Liver (tissue), 9 donors: ENCODE measurements around the gene ARHGEF25. TPM values are rescaled to one million over a fixed set of nuclear protein-coding genes. Genes with fewer than 3 reads are reported as not detected.

Experiments used
- DNase-seq: peaks from one replicate; pipeline ENCODE4 v3.0.0-alpha.2; 2017; ENCODE audit warnings: low spot score
- H3K27ac ChIP-seq, 2 donors: one replicate each; pipeline ENCODE4 v1.7.0; 2013; ENCODE audit warnings: inconsistent platforms in 2 of 2, low read length in 2 of 2, control low read depth in 1 of 2, low read depth in 1 of 2, mild to moderate bottlenecking in 1 of 2
- H3K27me3 ChIP-seq, 4 donors: one replicate each; pipeline versions ENCODE4 v1.6.1 to v1.7.0; 2013; ENCODE audit warnings: low read length in 3 of 4, inconsistent platforms in 1 of 4, mild to moderate bottlenecking in 1 of 4, moderate library complexity in 1 of 4; ENCODE audit not compliant: control insufficient read depth in 4 of 4, insufficient read depth in 4 of 4
- H3K36me3 ChIP-seq, 4 donors: one replicate each; pipeline versions ENCODE4 v1.6.1 to v1.7.0; 2013; ENCODE audit warnings: low read length in 3 of 4, mild to moderate bottlenecking in 3 of 4, low read depth in 1 of 4, moderate library complexity in 1 of 4; ENCODE audit not compliant: control insufficient read depth in 4 of 4, insufficient read depth in 3 of 4
- H3K4me1 ChIP-seq, 4 donors: one replicate each; pipeline versions ENCODE4 v1.6.1 to v1.7.0; 2013; ENCODE audit warnings: low read length in 3 of 4, mild to moderate bottlenecking in 3 of 4, moderate library complexity in 1 of 4; ENCODE audit not compliant: control insufficient read depth in 4 of 4, insufficient read depth in 4 of 4
- H3K4me3 ChIP-seq, 3 donors: one replicate each; pipeline versions ENCODE4 v1.6.1 to v1.7.0; 2013; ENCODE audit warnings: low read length in 3 of 3, control low read depth in 1 of 3, low read depth in 1 of 3, mild to moderate bottlenecking in 1 of 3
- H3K9ac ChIP-seq, 2 donors: one replicate each; pipeline ENCODE4 v1.7.0; 2013; ENCODE audit warnings: low read length in 2 of 2, mild to moderate bottlenecking in 2 of 2, moderate library complexity in 2 of 2, control low read depth in 1 of 2, low read depth in 1 of 2
- H3K9me3 ChIP-seq, 4 donors: one replicate each; pipeline versions ENCODE4 v1.6.1 to v1.7.0; 2013; ENCODE audit warnings: low read length in 3 of 4; ENCODE audit not compliant: control insufficient read depth in 4 of 4
- EGR1 ChIP-seq, 2 donors: IDR thresholded peaks; 2 replicates each; pipeline ENCODE4 v1.6.1; 2016 to 2018; ENCODE audit warnings: antibody characterized with exemption in 2 of 2, low read depth in 2 of 2
- FOXA1 ChIP-seq: IDR thresholded peaks from 2 replicates; pipeline ENCODE4 v1.6.1; 2016; ENCODE audit warnings: antibody characterized with exemption
- FOXA2 ChIP-seq: IDR thresholded peaks from 2 replicates; pipeline ENCODE4 v1.6.1; 2016; ENCODE audit warnings: antibody characterized with exemption
- GABPA ChIP-seq, 2 donors: IDR thresholded peaks in 1 of 2; conservative IDR thresholded peaks in 1 of 2; 2 replicates each; pipeline ENCODE4 v1.6.1; 2016; ENCODE audit warnings: antibody characterized with exemption in 2 of 2, mild to moderate bottlenecking in 1 of 2, moderate library complexity in 1 of 2
- HNF4A ChIP-seq, 2 donors: conservative IDR thresholded peaks; 2 replicates each; pipeline ENCODE4 v1.6.1; 2016; ENCODE audit warnings: antibody characterized with exemption in 2 of 2, mild to moderate bottlenecking in 2 of 2
- HNF4G ChIP-seq: IDR thresholded peaks from 2 replicates; pipeline ENCODE4 v1.6.1; 2016; ENCODE audit warnings: antibody characterized with exemption
- JUND ChIP-seq, 2 donors: IDR thresholded peaks; 2 replicates each; pipeline ENCODE4 v1.6.1; 2016; ENCODE audit warnings: antibody characterized with exemption in 2 of 2
- NR2F2 ChIP-seq: IDR thresholded peaks from 2 replicates; pipeline ENCODE4 v1.6.1; 2016; ENCODE audit warnings: antibody characterized with exemption
- RAD21 ChIP-seq, 2 donors: IDR thresholded peaks; 2 replicates each; pipeline ENCODE4 v1.6.1; 2016; ENCODE audit warnings: antibody characterized with exemption in 2 of 2, mild to moderate bottlenecking in 2 of 2
- RXRA ChIP-seq, 2 donors: IDR thresholded peaks; 2 replicates each; pipeline ENCODE4 v1.6.1; 2017 to 2018; ENCODE audit warnings: antibody characterized with exemption in 2 of 2, mild to moderate bottlenecking in 1 of 2
- SP1 ChIP-seq: IDR thresholded peaks from 2 replicates; pipeline ENCODE4 v1.6.1; 2018; ENCODE audit warnings: antibody characterized with exemption, mild to moderate bottlenecking
- TAF1 ChIP-seq: conservative IDR thresholded peaks from 2 replicates; pipeline ENCODE4 v1.6.1; 2016; ENCODE audit warnings: antibody characterized with exemption, mild to moderate bottlenecking
- YY1 ChIP-seq: IDR thresholded peaks from 2 replicates; pipeline ENCODE4 v1.6.1; 2016; ENCODE audit warnings: antibody characterized with exemption, mild to moderate bottlenecking
- WGBS: extraction: QIAGEN DNeasy Blood & Tissue Kit; methylation state at CpG from one replicate; pipeline ENCODE4 v1.1.7; 2013; 5-methylcytosine and 5-hydroxymethylcytosine counted together
- polyA plus RNA-seq, 2 donors: library from polyadenylated mRNA; stranded (reverse) in 1 of 2; unstranded in 1 of 2; fragments of 200-250 nt in 1 of 2; fragments of >200 nt in 1 of 2; fragmentation: Nextera tagmentation in 1 of 2; extraction: Ambion mirVana in 1 of 2; gene quantifications; one replicate each; pipeline versions ENCODE4 v1.2.1 to v1.2.3, GENCODE V29; 2013 to 2015
- total RNA-seq, 2 donors: library from RNA; depleted of rRNA; stranded (reverse); fragments of >200 nt; gene quantifications; one replicate each; pipeline ENCODE4 v1.2.3, GENCODE V29; 2014
- TF ChIP-seq, protein P1 (sequence below): IDR thresholded peaks from 2 replicates; pipeline ENCODE4 v1.6.1; 2016; ENCODE audit warnings: antibody characterized with exemption
- TF ChIP-seq, protein P2 (sequence below): IDR thresholded peaks from 2 replicates; pipeline ENCODE4 v1.6.1; 2016; ENCODE audit warnings: antibody characterized with exemption
- TF ChIP-seq, protein P3 (sequence below): fragments of 150-350 bp; IDR thresholded peaks from 2 replicates; pipeline ENCODE4 v1.5.1; 2017; ENCODE audit warnings: improper control_type of control experiment, low read depth, low read length; ENCODE audit not compliant: missing input control
- TF ChIP-seq, protein P4 (sequence below): IDR thresholded peaks from 2 replicates; pipeline ENCODE4 v1.6.1; 2016; ENCODE audit warnings: antibody characterized with exemption, mild to moderate bottlenecking
- TF ChIP-seq, protein P5 (sequence below): IDR thresholded peaks from 2 replicates; pipeline ENCODE4 v1.6.1; 2016; ENCODE audit warnings: antibody characterized with exemption
- donor health status: healthy.
- donor health status: healthy.
- donor health status: healthy.
- donor health status: healthy.
- donor health status: healthy.

The ARHGEF25 gene
- total and polyA plus RNA-seq, 4 donors, result 0.57 to 2.3 (median 1.9) TPM

DNA sequence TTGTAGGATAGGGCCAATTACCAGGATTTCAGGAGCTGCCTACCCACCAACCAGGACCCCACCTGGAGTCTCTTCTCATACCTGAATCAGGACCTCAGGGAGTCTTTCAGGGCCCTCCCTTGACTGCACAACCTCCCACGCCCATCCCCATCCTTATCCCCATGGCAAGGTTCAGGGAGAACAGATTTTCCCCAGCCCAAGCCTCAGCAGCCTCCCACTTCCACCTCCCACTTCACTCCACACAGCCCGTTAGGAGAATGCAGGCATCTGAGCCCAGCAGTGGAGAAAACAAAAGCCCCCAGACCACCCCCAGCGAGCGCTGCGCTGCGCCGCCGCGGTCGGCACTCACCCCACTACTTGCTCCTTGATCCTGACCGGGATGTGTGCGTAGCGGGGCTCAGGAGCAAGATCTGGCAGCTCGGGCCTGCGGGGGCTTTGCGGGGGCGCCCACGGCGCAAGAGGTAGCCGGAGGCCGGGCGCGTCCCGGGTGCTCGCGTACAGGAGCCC, 20.4 kb downstream of the ARHGEF25 start:
- Histone ChIP-seq H3K4me1 (peaks cover 6 to 23% (median 11%) of the 10 kb centered on the region in 4 donors), H3K9me3 (no peaks in the 10 kb centered on the region), H3K4me3 (peak overlapping the region in 1 of 3 donors; percentile 65), H3K9ac (no peak overlapping the region), H3K27me3 (peaks cover 8 to 18% (median 14%) of the 10 kb centered on the region in 4 donors), H3K27ac (no peak overlapping the region), H3K36me3 (no peaks in the 10 kb centered on the region)
- DNase-seq, result no peak
- no peak for TF ChIP-seq RAD21 (IDR thresholded peaks at IDR 0.05)
- 16% methylated on average over 26 of the region's 26 CpGs for WGBS

DNA sequence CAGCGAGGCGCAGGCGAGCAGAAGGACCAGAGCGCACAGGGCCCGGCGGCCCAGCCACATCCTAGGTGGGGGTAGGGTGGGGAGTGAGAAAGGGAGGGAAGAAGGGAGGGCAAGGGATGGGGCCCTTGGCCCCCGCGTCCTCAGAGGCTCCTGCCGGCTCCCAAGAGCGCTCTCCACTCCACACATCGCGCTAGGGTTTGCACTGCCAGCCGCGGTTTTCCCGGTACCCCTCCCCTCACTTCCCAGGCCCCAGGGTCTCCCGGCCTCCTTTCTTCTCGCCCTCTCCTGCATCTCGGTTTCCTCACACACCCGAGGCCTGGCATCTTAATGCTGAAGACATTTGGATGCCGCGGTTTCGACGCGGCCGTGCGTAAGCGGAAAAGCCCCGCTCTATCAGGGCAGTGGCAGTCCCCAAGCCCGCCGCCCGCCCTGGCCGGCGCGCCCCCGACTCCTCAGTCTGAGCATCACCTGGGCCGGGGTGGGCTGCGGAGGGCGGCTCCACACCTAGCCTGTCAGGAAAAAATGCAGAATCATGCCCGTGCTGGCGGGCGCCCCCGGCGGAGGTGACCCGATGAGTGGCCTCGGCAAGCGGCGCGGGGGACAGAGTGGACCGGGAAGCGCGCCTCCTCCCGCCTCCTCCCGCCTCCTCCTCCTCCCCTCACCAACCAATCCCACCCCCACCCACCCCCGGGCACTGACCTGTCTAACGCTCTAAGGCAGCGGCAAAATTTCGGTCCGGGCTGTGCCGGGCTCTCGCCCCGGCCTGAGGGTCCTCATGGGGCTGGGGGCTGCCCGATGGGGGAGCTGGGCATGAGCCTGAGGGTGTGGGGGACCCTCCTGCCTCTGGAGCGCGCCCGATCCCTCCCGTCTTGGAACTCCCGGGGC, 21.1 kb downstream of the ARHGEF25 start:
- DNase-seq, result no peak
- WGBS, result 3% methylated on average over 67 of the region's 67 CpGs
- Histone ChIP-seq H3K27ac (no peak overlapping the region), H3K9ac (no peak overlapping the region), H3K36me3 (no peaks in the 10 kb centered on the region), H3K4me3 (peak overlapping the region in 2 of 3 donors; percentile 23 to 65), H3K4me1 (peaks cover 6 to 23% (median 11%) of the 10 kb centered on the region in 4 donors), H3K9me3 (no peaks in the 10 kb centered on the region), H3K27me3 (peaks cover 8 to 18% (median 12%) of the 10 kb centered on the region in 4 donors)
- no peak for TF ChIP-seq HNF4G
- TF ChIP-seq GABPA (IDR thresholded peaks at IDR 0.05 in 1 of 2, conservative IDR thresholded peaks at IDR 0.05 in 1 of 2), result no peak
- no peak for TF ChIP-seq YY1
- no peak for TF ChIP-seq HNF4A (conservative IDR thresholded peaks at IDR 0.05)
- no peak for TF ChIP-seq FOXA1
- no peak for TF ChIP-seq NR2F2
- TF ChIP-seq, protein P1, sequence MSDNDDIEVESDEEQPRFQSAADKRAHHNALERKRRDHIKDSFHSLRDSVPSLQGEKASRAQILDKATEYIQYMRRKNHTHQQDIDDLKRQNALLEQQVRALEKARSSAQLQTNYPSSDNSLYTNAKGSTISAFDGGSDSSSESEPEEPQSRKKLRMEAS, result no peak
- TF ChIP-seq, protein P2, sequence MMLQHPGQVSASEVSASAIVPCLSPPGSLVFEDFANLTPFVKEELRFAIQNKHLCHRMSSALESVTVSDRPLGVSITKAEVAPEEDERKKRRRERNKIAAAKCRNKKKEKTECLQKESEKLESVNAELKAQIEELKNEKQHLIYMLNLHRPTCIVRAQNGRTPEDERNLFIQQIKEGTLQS, result no peak
- no peak for TF ChIP-seq FOXA2
- no peak for TF ChIP-seq EGR1 (IDR thresholded peaks at IDR 0.05; ENCODE audit: low read depth in 2 of 2)
- TF ChIP-seq, protein P3, sequence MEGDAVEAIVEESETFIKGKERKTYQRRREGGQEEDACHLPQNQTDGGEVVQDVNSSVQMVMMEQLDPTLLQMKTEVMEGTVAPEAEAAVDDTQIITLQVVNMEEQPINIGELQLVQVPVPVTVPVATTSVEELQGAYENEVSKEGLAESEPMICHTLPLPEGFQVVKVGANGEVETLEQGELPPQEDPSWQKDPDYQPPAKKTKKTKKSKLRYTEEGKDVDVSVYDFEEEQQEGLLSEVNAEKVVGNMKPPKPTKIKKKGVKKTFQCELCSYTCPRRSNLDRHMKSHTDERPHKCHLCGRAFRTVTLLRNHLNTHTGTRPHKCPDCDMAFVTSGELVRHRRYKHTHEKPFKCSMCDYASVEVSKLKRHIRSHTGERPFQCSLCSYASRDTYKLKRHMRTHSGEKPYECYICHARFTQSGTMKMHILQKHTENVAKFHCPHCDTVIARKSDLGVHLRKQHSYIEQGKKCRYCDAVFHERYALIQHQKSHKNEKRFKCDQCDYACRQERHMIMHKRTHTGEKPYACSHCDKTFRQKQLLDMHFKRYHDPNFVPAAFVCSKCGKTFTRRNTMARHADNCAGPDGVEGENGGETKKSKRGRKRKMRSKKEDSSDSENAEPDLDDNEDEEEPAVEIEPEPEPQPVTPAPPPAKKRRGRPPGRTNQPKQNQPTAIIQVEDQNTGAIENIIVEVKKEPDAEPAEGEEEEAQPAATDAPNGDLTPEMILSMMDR, result no peak
- no peak for TF ChIP-seq SP1
- TF ChIP-seq, protein P4, sequence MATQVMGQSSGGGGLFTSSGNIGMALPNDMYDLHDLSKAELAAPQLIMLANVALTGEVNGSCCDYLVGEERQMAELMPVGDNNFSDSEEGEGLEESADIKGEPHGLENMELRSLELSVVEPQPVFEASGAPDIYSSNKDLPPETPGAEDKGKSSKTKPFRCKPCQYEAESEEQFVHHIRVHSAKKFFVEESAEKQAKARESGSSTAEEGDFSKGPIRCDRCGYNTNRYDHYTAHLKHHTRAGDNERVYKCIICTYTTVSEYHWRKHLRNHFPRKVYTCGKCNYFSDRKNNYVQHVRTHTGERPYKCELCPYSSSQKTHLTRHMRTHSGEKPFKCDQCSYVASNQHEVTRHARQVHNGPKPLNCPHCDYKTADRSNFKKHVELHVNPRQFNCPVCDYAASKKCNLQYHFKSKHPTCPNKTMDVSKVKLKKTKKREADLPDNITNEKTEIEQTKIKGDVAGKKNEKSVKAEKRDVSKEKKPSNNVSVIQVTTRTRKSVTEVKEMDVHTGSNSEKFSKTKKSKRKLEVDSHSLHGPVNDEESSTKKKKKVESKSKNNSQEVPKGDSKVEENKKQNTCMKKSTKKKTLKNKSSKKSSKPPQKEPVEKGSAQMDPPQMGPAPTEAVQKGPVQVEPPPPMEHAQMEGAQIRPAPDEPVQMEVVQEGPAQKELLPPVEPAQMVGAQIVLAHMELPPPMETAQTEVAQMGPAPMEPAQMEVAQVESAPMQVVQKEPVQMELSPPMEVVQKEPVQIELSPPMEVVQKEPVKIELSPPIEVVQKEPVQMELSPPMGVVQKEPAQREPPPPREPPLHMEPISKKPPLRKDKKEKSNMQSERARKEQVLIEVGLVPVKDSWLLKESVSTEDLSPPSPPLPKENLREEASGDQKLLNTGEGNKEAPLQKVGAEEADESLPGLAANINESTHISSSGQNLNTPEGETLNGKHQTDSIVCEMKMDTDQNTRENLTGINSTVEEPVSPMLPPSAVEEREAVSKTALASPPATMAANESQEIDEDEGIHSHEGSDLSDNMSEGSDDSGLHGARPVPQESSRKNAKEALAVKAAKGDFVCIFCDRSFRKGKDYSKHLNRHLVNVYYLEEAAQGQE, result no peak
- no peak for TF ChIP-seq RAD21 (IDR thresholded peaks at IDR 0.05)
- TF ChIP-seq TAF1, result no peak
- no peak for TF ChIP-seq RXRA (IDR thresholded peaks at IDR 0.05)
- TF ChIP-seq, protein P5, sequence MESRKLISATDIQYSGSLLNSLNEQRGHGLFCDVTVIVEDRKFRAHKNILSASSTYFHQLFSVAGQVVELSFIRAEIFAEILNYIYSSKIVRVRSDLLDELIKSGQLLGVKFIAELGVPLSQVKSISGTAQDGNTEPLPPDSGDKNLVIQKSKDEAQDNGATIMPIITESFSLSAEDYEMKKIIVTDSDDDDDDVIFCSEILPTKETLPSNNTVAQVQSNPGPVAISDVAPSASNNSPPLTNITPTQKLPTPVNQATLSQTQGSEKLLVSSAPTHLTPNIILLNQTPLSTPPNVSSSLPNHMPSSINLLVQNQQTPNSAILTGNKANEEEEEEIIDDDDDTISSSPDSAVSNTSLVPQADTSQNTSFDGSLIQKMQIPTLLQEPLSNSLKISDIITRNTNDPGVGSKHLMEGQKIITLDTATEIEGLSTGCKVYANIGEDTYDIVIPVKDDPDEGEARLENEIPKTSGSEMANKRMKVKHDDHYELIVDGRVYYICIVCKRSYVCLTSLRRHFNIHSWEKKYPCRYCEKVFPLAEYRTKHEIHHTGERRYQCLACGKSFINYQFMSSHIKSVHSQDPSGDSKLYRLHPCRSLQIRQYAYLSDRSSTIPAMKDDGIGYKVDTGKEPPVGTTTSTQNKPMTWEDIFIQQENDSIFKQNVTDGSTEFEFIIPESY, result no peak
- no peak for TF ChIP-seq JUND (IDR thresholded peaks at IDR 0.05)
